GM19438 (cell line): ENCODE data around the gene STK25.
"Not testable (repeated sequence)": the region's sequence is repeated elsewhere in the genome, so short reads cannot be mapped to it uniquely, and the experiment has no call there.

Experiments
- ATAC-seq: cut with Tn5 transposase; IDR thresholded peaks from one replicate; pipeline ENCODE4 v1.9.1; 2021; ENCODE audit warnings: low read depth; ENCODE audit not compliant: unreplicated experiment

STK25 gene

DNA sequence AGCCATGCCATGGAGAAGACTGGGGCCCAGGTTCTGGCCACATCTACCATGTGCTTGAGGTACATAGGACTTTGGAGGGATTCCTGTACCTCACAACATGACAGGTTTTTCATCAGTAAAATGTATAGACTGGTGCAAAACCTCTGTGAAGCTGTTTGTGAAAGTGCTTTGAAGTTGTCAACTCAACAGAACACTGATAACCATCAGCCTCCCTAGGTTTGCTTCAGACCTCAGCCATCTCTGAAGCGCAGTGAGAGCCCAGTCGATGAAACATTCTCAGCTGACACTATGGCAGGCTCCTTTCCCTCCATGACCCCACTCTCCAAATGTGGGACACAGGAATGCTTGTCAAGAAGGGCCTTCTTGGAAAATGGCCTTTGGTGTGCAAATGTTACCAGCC, 38.6 kb downstream of the STK25 start:
- no peak for ATAC-seq

GRCh38 chr2:241468476-241468781, 40.0 kb downstream of the STK25 start:
- ATAC-seq = no peak

- no peak for ATAC-seq
These were observed 40.5 kb downstream of the STK25 start for GRCh38 chr2:241467777-241468475.

- ATAC-seq = no peak
These were observed 42.2 kb downstream of the STK25 start for GRCh38 chr2:241466230-241466629.

DNA sequence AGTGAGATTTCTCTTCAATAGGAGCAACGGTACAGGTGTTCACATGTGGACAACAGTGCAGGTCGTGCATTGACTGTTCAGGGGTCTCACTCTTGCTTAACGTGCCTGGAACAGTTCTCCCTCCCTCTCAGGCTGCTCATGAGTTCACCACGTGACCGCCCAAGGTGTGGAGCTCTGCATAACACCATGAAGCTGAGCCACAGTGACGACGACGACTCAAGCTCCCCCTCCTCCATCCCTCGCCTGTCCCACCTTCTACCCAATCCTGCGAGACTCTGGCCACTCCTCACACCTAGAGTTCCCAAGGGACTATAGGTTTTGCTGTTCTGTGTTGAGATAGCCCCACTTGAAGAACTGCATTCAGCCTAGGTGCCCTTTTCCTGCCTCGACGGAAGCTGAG, 42.8 kb downstream of the STK25 start:
- ATAC-seq = no peak

- no peak for ATAC-seq
These were observed 44.9 kb downstream of the STK25 start for GRCh38 chr2:241463276-241464135.

GRCh38 chr2:241461693-241462677, 46.4 kb downstream of the STK25 start:
- no peak for ATAC-seq

- no peak for ATAC-seq
These were observed 47.8 kb downstream of the STK25 start for GRCh38 chr2:241460631-241461030.

- ATAC-seq = no peak
These were observed 48.9 kb downstream of the STK25 start for GRCh38 chr2:241459520-241459919.

DNA sequence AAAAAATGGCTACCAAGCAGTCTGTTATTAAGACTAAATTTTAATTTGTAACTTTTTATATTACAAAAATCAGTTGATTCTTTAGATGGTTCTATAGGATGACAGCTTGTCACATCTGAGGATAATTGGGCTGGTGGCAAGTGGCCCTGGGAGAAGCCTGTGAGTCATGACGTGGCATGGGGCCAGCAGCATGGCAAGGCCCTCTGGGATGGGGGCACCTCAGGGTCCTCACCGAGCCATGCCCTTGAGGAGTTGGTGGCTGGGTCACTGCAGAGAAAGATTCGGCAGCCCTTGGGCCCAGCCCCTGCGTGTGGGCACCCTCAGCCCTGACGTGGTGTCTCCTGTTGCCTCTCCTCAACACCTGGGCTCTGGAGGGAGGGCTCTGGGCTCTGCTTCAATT, 49.7 kb downstream of the STK25 start:
- ATAC-seq = no peak

DNA sequence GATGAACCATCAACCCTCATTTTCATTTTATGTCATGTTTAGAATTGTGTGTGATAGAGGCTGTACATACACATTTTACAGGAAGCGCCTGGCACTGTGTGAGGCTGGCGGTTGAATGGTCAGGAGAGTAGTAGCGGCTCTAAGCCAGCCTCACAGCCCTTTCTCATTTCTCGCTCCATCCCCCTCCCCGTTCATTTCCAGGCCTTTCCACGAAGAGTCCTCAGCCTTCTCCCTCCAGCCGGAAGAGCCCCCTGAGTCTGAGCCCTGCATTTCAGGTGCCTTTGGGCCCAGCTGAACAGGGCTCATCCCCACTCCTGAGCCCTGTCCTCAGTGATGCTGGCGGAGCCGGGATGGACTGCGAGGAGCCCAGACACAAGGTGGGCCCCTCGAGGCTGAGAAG, 51.8 kb downstream of the STK25 start:
- no peak for ATAC-seq

- ATAC-seq = no peak
These were observed 53.4 kb downstream of the STK25 start for GRCh38 chr2:241454837-241455485.

DNA sequence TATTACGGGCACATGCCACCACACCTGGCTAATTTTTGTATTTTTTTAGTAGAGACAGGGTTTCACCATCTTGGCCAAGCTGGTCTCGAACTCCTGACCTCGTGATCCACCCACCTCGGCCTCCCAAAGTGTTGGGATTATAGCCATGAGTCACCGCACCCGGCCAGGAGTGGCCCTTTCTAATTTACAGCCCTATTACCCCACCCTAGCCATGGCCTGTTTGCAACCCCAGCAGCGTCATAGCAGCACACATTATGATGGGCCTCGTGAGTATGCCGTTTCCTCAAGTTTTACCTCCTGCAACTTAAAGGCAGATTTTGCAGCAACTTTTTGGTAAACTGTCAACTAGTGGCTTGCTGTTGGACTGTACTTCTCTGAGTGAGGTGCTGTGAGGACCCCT, 54.5 kb downstream of the STK25 start:
- not testable (repeated sequence) for ATAC-seq

- no peak for ATAC-seq
These were observed 56.4 kb downstream of the STK25 start for GRCh38 chr2:241451840-241452506.

DNA sequence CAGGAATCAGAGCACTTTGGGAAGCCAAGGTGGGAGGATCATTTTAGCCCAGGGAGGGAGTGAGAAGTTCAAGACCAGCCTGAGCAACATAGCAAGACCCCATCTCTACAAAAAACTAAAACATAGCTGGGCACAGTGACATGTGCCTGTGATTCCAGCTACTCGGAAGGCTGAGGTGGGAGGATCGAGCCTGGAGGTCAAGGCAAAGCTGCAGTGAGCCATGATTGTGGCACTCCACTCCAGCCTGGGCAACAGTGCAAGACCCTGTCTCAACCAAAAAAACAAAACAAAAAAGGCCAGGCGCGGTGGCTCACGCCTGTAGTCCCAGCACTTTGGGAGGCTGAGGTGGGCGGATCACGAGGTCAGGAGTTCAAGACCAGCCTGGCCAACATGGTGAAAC, 58.3 kb downstream of the STK25 start:
- not testable (repeated sequence) for ATAC-seq

GRCh38 chr2:241445426-241445825, 63.0 kb downstream of the STK25 start:
- peak; percentile 68 for ATAC-seq

- ATAC-seq = no peak
These were observed 64.7 kb downstream of the STK25 start for GRCh38 chr2:241443486-241444223.
